VCaP (cell line): ENCODE measurements around the gene PGRMC1.
A peak's percentile ranks its signal among the peaks of the same experiment; 100 is the strongest.

ENCODE experiments used
- H3K27ac ChIP-seq: fragments of 450-650 bp; 2 replicates; pipeline ENCODE4 v1.5.1; 2017
- CTCF ChIP-seq: fragments of 450-650 bp; conservative IDR thresholded peaks from 2 replicates; pipeline ENCODE4 v1.5.1; 2017; ENCODE audit warnings: mild to moderate bottlenecking, moderate library complexity

Gene PGRMC1

DNA sequence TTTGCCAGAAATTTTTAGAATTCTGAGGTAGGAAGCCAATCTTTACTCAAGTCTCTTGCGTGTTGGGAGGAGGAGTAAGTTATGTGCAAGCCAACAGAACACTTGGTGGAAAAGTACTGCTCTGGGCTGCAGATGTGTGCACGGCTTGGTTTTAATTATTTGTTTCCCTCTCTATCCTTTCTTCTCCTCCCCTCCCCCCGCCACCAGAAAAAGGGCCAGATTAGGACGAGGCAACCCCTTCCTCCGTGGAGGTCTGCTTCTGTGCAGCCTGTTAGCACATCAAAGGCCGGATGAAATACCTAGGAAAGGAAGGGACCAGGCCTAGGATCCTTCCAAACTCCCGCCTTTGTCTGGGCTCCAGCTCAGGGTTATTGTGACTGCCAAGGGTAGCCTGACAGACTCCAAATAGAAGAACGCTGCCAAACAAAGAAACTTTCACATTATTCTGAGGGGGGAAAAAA is 1.0 kb upstream of the PGRMC1 start:
- no peak for TF ChIP-seq CTCF
- no peak overlapping the region for H3K27ac ChIP-seq

DNA sequence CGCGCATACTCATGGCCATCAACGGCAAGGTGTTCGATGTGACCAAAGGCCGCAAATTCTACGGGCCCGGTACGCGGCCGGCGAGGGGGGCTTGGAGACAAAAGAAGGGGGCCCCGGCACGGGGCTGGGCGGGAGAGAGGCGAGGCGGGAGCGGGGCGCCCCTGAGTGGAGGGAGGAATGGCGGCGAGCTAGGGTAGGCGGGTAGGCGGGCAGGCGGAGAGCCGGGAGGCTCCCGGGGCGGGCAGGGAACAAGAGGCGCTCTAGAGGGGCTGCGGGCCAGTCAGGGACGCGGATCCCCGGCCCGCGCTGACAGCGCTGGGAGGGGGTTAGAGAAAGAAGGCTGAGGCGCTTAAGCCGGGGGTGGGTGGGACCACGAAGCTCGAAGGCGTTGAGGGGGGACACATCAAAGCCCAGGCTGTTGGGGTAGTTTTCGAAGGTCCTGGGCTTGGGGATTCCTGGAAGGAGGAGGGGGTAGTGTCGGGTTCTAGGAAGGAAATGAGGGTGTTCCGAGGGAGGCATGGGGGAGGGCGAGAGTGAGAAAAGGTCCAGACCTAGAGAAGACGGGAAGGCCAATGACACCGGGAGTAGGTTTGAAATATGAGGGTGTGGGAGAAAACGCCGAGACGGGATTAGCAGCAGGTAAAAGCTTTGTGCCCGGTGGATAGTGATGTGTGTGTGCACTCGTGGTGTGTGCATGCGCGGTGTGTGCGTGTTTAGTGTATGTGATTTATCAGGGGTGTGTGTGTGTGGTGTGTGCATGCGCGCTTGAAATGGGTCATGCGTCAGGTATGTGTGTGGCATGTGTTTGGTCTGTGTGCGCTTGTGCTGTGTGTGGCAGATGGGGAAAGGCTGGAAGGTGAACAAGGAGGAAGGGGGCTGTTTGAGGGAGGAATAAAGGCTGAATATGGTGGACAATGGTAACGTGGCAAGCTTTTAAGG is 807 bp downstream of the PGRMC1 start:
- H3K27ac ChIP-seq: peak overlapping the region; percentile 59
- TF ChIP-seq CTCF: no peak

GRCh38 chrX:119237562-119237942 is 1.5 kb downstream of the PGRMC1 start:
- no peak for TF ChIP-seq CTCF
- peak overlapping the region; percentile 59; the same call in 1 of the 2 replicates for H3K27ac ChIP-seq

DNA sequence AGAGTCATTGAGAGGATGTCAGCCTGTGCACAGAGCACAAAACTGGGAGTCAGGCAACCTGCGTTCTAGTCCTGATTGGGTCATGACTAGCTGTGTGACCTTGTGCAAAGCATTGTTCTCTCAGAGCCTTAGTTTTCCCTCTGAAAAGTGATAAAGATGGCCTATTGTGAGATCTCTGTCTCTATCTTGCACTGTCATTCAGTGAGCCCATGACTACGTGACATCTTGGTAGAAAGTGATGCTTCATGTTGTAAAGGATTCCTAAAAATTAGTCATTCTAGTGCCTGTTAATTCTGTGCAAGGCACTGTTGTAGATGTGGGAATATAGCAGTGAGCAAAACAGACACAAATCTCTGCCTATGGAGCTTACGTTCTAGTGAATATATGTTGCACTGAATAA is 2.5 kb downstream of the PGRMC1 start:
- TF ChIP-seq CTCF: no peak
- no peak overlapping the region for H3K27ac ChIP-seq

GRCh38 chrX:119240356-119240755 is 4.3 kb downstream of the PGRMC1 start:
- TF ChIP-seq CTCF: no peak
- H3K27ac ChIP-seq: no peak overlapping the region

- no peak for TF ChIP-seq CTCF
- H3K27ac ChIP-seq: no peak overlapping the region
Measured at GRCh38 chrX:119247702-119248101, 11.6 kb downstream of the PGRMC1 start.

DNA sequence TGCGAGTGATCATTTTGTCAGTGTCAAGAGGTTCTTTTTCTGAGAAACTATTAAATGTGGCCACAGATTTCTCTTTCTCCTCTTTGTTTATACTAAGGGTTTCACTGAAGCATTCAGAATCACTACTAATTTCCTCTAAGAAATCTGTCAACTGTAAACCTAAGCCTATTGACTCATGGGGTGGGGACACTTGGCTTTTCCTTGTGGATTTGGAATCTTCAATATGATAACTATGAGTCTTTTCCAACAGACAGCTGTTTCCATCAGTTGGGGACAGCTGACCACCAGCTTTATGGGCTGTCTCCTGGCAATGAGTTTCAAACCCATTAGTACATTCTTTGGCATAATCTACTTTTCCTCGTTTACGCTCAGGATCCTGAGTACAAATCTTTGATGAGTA is 13.8 kb downstream of the PGRMC1 start:
- no peak overlapping the region for H3K27ac ChIP-seq
- no peak for TF ChIP-seq CTCF
